ENCODE measurements around the gene ZNF132. TPM values are rescaled to one million over a fixed set of nuclear protein-coding genes. Genes with fewer than 3 reads are reported as not detected.

ZNF132 gene
- total RNA-seq, 1 donor = 10.1 TPM

DNA sequence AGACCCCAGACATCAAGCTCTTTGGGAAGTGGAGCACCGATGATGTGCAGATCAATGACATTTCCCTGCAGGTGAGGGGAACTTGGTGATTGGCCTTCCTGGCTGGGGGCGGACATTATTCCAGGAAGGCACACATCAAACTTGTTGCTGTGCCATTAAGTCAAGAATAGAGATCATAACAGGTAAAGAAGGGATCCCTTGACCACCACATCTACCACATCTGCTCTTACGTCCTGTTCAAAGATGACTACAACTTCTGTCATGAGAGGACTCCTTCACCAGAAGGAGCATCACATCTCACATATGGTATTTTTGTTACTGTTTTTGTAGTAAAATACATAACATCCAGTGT is 51.8 kb downstream of the ZNF132 start:
- Histone ChIP-seq H2AFZ (ENCODE audit: low read length) (no peak overlapping the region), H3K27me3 (ENCODE audit: insufficient read depth, low read length) (no peaks in the 10 kb centered on the region), H3K79me2 (ENCODE audit: insufficient read depth, low read length) (peaks cover 55% of the 10 kb centered on the region), H3K4me3 (ENCODE audit: insufficient read depth, low read length) (peak overlapping the region; percentile 99), H3K9me3 (ENCODE audit: low read depth, low read length) (no peaks in the 10 kb centered on the region), H3K4me2 (ENCODE audit: insufficient read depth, low read length) (peak overlapping the region; percentile 100), H3K4me1 (ENCODE audit: insufficient read depth, low read length) (peaks cover 18% of the 10 kb centered on the region), H4K20me1 (ENCODE audit: insufficient read depth, low read length) (peaks cover 36% of the 10 kb centered on the region), H3K27ac (ENCODE audit: low read depth, low read length) (peak overlapping the region; percentile 95), H3K36me3 (ENCODE audit: insufficient read depth, low read length) (peaks cover 38% of the 10 kb centered on the region)
- no peak for DNase-seq (ENCODE audit: insufficient read length, low spot score, missing footprints)
- TF ChIP-seq CTCF (IDR thresholded peaks at IDR 0.05; ENCODE audit: extremely low read depth, low read depth, low read length) = no peak

GRCh38 chr19:58387338-58388174 is 52.4 kb downstream of the ZNF132 start:
- peak overlapping the region; percentile 61 for H2AFZ ChIP-seq (ENCODE audit: low read length)
- DNase-seq (ENCODE audit: insufficient read length, low spot score, missing footprints) = peak; percentile 84
- no peak for TF ChIP-seq CTCF (IDR thresholded peaks at IDR 0.05; ENCODE audit: extremely low read depth, low read depth, low read length)
- peaks cover 55% of the 10 kb centered on the region for H3K79me2 ChIP-seq (ENCODE audit: insufficient read depth, low read length)
- H3K27ac ChIP-seq (ENCODE audit: low read depth, low read length) = peak overlapping the region; percentile 95
- no peaks in the 10 kb centered on the region for H3K27me3 ChIP-seq (ENCODE audit: insufficient read depth, low read length)
- peaks cover 18% of the 10 kb centered on the region for H3K4me1 ChIP-seq (ENCODE audit: insufficient read depth, low read length)
- no peaks in the 10 kb centered on the region for H3K9me3 ChIP-seq (ENCODE audit: low read depth, low read length)
- H4K20me1 ChIP-seq (ENCODE audit: insufficient read depth, low read length) = peaks cover 32% of the 10 kb centered on the region
- H3K4me2 ChIP-seq (ENCODE audit: insufficient read depth, low read length) = peak overlapping the region; percentile 100
- peak overlapping the region; percentile 99 for H3K4me3 ChIP-seq (ENCODE audit: insufficient read depth, low read length)
- peaks cover 32% of the 10 kb centered on the region for H3K36me3 ChIP-seq (ENCODE audit: insufficient read depth, low read length)

DNA sequence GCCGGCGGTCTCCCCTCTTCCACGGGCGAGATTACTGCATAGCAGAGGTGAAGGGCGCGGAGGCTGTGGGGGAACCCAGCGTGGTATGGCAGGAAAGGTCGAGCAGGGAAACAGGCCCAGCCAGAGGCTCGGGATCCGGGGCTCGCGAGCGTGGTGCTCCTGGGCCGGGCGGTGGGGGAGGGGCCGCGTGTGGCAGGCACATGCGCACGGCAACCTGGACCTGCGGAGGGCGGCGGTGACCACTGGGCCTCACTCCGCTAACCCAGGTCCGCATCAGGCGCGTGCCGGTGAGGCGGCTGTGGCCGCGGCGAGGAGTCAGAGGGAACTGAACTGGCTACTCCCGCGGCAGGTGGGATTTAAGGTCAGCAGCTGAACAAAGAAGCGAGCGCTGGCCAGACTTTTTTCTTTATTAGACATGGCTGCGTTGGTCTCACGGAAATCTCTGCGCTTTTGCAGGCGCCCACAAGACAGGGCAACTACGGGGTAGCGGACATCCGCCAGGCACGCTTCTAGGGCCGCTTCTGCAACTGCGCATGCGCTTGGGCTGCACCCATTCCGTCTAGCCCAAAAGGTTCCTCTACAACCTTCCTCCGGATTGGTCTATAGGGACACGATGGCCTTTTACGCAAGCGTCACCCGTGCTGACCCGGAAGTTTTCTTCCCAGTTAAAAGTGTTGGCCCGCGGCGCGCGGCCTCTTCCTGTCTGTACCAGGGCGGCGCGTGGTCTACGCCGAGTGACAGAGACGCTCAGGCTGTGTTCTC is 53.2 kb downstream of the ZNF132 start, which contains the start of gene RPS5:
TSS of gene RPS5 (plus strand) at position 694 of the 762 bp plus-strand sequence. CDS start 869 bp downstream, outside the sequence.
- peaks cover 24% of the 10 kb centered on the region for H3K4me1 ChIP-seq (ENCODE audit: insufficient read depth, low read length)
- peak within 1 kb of the TSS; percentile 100 for H3K4me2 ChIP-seq (ENCODE audit: insufficient read depth, low read length)
- peaks cover 61% of the 10 kb centered on the region for H3K79me2 ChIP-seq (ENCODE audit: insufficient read depth, low read length)
- H3K27me3 ChIP-seq (ENCODE audit: insufficient read depth, low read length) = no peaks in the 10 kb centered on the region
- no peak for TF ChIP-seq CTCF (IDR thresholded peaks at IDR 0.05; ENCODE audit: extremely low read depth, low read depth, low read length)
- H4K20me1 ChIP-seq (ENCODE audit: insufficient read depth, low read length) = peaks cover 26% of the 10 kb centered on the region
- H3K4me3 ChIP-seq (ENCODE audit: insufficient read depth, low read length) = peak within 1 kb of the TSS; percentile 99
- H3K27ac ChIP-seq (ENCODE audit: low read depth, low read length) = peak within 1 kb of the TSS; percentile 95
- peaks cover 26% of the 10 kb centered on the region for H3K36me3 ChIP-seq (ENCODE audit: insufficient read depth, low read length)
- H2AFZ ChIP-seq (ENCODE audit: low read length) = peak within 1 kb of the TSS; percentile 85
- DNase-seq (ENCODE audit: insufficient read length, low spot score, missing footprints) = peak; percentile 100
- no peaks in the 10 kb centered on the region for H3K9me3 ChIP-seq (ENCODE audit: low read depth, low read length)

Data from osteoblast (primary cell).